IPS-11a (cell line): ENCODE data around the gene CLSTN3.
"Not testable (repeated sequence)": the region's sequence is repeated elsewhere in the genome, so short reads cannot be mapped to it uniquely, and the experiment has no call there.

Experiments used
- H3K4me3 ChIP-seq: one replicate; pipeline ENCODE4 v1.5.1; 2013; ENCODE audit warnings: low read depth, low read length, control low read depth

The CLSTN3 gene

DNA sequence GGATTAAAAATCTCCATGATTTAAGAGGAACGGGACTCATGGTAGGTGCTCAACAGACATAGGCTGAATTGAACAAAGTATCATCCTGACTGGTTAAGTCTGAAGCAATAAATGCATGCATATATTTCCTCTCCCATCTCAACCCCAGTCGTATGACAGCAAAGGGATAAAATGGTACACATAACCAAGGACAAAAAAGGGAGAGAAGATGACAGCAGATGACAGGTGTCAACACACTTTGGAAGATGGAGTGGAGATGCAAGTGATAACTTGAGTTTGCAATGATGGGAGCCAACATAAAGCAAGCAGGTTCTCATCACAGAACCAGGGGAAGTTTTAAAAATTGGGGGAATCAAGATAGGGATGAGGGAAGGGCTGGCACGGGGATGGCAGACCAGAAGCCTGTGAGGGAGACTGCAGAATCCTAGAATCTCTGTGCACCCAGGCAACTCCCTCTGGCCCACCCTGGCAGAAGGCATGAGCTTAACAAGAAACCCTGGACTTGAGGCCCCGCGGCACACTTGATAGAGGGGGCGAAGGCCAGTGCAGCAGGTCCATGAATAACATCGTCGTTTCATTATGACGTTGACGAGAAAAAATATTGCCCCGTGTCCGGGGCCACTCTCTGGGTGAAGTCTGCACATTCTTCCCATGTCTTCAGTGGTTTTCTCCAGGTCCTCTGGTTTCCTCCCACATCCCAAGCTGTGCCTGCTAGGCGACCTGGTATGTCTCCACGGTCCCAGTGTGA lies 26.2 kb upstream of the CLSTN3 start:
- no peak overlapping the region for H3K4me3 ChIP-seq

DNA sequence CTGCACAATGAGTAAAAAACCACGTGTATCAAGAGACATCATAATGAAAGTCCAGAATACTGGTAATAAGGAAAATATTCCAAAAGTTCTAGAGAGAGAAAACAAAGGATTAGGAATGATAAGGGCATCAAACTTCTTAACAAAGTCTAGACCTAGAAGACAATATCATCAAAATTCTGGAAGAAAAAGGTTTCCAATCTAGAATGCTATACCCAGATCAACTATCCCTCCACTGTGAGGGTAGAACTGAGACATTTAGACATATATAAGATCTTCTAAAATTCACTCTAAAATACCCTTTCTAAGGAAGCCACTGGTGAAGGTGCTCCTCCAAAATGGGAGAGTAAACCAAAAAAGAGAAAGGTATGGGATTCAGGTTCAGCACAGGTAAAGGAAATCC lies 24.1 kb upstream of the CLSTN3 start:
- no peak overlapping the region for H3K4me3 ChIP-seq

DNA sequence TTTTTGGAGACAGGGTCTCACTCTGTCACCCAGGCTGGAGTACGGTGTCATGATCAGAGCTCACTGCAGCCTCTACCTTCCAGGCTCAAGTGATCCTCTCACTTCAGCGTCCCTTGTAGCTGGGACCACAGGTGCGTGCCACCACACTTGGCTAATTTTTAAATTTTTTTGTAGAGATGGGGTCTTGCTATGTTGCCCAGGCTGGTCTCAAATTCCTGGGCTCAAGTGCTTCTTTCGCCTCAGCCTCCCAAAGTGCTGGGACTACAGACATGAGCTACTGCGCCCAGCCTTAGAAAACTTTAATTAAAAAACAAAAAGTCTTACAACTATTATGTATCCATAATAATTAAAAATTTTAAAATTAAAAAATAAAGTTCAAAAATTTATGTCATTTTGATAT lies 23.0 kb upstream of the CLSTN3 start:
- not testable (repeated sequence) for H3K4me3 ChIP-seq

DNA sequence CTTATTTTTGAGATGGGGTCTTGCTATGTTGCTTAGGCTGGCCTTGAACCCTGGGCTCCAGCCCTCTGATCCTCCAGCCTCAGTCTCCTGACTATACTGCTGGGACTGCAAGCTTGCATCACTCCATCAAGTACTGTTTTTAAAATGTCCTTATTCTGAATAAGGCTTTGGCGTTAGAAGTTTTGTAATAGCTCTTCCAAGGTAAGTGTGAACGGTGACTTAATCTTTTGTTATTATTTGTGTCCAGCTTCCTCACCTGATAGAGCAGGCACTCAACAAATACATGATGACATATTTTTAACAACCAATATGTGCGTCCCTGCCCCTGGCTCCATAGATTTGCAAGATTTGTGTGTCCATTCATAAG lies 22.6 kb upstream of the CLSTN3 start:
- peak overlapping the region; percentile 39 for H3K4me3 ChIP-seq

DNA sequence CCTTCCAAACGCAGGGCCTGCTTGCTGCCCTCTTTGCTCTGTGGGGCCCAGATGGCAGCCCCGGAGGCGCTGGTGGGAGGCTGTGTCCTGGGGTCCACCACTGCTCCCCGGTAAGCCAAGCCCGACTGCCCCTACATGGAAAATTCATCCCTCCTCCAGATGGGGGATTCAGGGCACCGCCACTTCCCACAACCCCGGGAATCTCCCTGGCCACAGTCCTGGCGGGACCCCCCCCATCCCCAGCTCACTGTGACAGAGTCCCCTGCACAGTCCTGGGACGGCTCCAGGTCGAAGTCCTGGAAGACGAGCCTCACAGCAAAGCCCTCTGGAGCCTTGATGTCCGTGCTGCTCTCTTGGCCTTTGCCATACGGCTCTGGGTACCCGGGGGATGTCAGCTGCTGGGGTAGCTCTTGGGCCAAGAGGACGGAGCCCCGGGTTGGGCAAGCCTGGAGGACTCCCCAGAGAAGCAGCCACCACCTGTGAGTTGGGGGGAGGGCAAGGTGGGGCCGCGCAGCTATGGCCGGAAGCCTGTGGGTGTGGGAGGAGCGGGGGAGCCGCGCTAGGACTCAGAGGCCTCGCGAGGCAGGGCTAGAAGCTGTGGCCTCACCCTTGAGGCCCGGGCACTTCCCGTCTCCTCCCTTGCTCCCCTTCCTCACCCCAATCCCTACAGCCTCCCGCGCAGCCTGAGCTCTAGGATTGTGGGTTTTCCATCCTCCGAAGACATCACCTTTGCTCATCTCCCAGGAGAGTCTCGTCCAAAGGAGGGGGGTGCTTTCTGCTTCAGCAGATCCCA lies 22.0 kb upstream of the CLSTN3 start:
- H3K4me3 ChIP-seq: peak overlapping the region; percentile 39

DNA sequence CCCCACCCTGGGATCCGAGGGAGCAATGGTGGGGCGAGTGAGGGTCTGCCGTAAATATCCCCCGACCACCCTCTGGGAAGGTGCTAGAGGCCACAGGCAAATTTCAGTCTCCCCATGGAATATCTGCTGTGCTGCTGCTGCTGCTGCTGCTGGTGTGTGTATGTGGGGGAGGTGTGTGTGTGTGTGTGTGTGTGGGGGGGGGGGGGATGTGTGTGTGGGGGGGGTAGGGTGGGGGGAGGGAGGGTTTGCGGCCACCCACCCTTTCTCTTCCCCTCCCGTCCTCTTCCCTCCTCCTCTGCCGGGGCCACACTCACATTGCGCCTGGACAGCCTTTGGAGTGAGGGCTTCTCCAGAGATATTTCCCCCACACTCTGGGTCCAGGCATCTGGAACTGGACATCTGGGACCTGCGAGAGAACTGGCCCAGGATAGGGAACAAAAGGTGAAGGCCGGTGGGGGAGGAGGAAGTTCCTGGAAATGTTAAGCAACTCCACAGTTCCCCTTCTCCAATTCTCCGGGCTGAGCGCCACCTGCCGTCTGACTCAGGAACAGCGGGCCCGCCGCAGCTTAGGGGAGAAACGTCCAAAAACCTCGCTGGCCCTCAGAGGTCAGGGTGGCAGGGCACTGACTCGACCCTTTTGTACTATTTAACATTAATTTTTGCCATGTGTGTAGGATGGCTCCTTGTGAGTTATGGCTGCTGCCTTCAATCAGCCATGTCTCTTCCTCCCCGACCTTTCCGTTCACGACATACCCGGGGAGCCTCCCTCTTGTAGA lies 21.2 kb upstream of the CLSTN3 start, which contains the start of gene C1RL:
Gene C1RL (minus strand): TSS at position 419 of the 776 bp plus-strand sequence. CDS start 34 bp downstream, at position 385.
- peak within 1 kb of the TSS; percentile 39 for H3K4me3 ChIP-seq

DNA sequence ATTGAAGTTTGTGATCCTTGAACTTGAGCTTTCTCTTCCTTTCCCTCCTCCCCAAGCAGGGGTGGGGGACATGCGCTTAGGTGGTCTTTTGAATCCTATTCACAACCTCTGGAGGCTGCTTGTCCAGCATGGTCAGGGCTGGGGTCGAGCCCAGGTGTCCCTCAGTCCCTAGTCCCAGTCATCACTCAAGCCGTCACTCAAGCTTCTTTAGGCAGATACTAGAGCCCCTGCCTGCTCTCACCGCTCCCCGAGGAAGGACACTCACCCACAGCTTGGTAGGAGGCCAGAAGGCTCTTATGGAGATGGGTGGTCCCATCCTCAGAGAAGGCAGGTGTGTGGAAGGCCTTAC lies 20.6 kb upstream of the CLSTN3 start:
- H3K4me3 ChIP-seq: no peak overlapping the region

DNA sequence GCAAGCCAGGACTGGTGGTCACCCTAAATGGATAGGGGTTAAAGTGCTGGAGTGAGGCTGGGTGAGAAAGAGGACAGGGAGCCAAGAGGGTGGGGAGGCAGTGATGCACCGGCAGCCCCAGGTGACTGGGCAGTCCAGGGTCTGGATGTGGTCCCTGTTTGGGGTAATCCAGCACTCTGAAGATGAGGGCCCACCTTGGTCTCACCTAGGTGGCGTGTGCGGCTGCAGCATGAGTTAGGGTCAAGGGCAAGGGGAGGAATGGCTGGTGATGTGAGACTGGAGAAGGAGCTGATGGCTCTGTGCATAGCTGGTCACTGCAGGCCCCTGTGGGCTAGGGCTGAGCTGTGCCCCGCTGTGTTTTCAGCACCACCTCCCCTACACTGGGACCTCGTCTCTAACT lies 19.5 kb upstream of the CLSTN3 start:
- no peak overlapping the region for H3K4me3 ChIP-seq

DNA sequence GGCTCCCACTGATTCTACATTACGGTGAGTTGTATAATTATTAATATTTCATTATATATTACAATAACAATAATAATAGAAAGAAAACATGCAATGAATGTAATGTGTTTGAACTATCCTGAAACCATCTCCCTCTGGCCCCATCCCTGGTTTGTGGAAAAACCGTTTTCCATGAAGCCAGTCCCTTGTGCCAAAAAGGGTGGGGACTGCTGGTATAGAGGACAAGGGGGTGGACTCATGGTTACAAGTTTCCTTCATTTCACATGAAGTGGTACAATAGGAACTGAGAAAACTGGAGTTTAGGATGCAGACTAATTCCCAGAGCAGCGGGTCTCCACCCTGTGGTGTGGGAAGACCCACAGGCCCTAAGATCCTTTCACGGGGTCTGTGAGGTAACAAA lies 18.1 kb upstream of the CLSTN3 start:
- no peak overlapping the region for H3K4me3 ChIP-seq

DNA sequence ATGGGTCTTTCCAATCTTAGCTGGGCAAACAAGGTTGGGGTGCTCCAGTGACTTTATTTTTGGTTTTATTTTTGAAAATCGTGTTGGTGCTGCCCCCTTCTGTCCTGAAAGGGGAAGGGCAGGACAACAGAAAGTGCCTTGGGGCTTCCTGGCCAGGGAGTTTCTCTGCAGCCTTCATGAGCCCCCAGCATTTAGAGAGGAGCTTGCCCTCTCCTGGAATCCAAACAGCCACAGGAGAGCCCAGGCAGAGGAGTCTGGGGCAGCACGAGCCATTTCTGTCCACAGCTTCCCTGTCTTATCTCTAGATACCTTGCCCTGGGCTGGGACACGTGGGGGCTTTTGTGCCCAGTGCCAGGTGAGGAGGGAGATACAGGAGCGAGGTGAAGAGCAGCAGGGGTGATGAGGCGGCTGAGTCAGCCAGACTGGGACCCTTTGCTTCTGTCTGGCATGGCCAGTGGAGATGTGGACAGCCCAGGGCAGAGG lies 16.7 kb upstream of the CLSTN3 start:
- no peak overlapping the region for H3K4me3 ChIP-seq

DNA sequence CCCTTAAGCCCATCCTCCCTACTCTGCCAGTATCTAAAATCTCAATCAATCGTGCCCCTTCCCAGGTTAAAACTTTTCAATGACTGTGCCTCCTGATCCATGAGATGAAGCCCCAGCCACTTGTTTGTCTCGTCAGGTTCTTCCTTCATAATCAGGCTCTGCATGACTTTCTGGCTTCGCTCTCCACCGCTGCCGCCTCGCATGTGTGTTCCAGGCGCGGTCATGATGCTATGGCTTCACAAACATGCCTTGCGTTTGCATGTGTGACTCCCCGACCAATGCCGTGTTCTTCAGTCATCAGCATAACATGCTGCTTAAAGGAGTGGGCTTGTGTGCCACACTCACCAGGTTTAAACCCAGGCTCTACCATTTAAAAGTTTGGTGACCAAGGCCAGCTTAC lies 16.2 kb upstream of the CLSTN3 start:
- H3K4me3 ChIP-seq: no peak overlapping the region

DNA sequence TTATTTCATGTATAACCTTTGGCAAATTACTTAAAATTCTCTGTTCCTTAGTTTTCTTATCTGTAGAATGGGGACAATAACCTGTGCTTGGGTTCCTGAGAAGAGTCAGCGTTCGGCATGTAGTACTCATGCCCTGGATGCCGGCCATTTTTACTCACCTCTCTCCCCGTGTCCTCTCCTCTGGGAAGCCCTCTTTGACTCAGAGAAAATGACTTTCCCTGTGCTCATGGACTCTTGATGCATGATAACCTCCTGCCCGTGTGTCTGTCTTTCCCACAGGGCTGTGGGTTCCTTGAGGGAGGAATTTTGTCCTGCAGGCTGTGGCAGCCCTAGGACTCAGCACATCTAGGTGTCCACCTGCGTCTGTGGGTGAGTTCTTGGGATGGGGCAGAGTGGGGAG lies 15.3 kb upstream of the CLSTN3 start:
- H3K4me3 ChIP-seq: no peak overlapping the region

DNA sequence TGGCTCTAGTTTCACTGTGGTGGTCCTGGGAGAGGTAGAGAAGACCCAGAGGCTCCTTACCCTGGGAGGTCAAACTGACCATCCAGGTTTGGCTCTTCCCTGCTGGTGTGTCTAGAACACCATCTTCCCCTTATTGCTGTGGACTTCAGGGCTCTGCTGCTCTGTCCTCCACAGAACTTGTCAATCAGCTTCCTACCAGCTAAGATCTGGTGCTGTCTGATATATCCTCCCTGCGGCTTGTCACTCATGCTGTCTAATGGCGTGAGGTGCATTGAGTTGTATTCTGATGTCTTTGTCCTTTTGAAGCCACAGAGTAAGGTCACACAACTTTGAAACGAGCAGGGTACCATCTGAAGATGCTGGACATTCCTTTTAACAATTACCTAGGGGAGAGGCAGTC lies 14.0 kb upstream of the CLSTN3 start:
- no peak overlapping the region for H3K4me3 ChIP-seq

DNA sequence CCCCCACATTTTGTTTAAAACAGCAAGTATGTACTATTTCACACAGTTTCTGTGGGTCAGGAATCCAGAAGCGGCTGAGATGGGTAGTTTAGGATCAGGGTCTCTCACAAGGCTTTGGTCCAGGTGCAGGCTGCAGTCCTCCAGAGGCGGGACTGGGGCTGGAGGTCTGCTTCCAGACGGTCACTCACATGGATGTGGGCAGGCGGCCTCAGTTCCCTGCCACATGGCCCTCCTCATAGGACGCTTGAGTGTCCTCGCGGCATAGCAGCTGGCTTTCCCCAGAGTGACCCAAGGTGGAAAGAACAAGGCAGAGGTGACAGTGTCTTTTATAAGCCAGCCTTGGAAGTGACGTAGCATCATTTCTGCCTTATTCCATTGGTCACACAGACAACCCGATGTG lies 13.3 kb upstream of the CLSTN3 start:
- H3K4me3 ChIP-seq: no peak overlapping the region

DNA sequence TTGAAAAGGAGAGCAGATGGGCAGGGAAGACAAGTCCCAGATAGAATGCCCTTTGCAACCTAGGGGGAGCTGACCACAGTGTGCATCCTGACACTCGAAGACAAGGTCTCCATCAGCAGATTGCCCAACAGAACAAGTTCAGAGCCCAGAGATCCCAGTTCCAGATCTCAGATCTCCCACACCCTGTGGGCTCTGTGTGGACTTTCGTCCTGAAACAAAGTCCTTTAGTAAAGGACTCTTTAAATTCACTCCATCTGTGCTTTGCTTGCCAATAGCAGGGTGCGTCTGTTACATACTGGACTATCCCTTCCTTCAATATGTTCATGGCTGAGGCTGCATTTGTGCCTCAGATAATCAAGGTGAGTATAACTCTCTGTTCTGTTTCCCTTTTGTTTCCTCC lies 12.5 kb upstream of the CLSTN3 start:
- H3K4me3 ChIP-seq: no peak overlapping the region

DNA sequence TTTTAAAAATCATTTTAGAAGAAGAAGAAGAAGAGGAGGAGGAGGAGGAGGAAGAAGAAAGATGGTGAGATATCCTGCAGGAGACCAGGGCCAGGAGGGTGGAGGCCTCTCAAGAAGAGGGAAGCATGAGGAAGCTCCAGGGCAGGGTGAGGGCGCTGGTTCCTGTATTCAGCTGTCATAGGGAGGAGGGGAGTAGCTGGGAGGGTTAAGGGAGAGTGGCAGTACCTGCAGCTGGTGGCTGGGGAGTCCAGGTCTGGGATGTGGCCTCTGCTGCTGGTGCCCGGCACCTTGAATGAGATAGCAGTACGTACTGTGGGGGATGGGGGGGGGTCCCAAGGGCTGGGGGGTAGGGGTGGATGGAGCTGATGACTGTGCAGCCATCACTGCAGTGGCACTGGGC lies 11.3 kb upstream of the CLSTN3 start:
- H3K4me3 ChIP-seq: no peak overlapping the region

DNA sequence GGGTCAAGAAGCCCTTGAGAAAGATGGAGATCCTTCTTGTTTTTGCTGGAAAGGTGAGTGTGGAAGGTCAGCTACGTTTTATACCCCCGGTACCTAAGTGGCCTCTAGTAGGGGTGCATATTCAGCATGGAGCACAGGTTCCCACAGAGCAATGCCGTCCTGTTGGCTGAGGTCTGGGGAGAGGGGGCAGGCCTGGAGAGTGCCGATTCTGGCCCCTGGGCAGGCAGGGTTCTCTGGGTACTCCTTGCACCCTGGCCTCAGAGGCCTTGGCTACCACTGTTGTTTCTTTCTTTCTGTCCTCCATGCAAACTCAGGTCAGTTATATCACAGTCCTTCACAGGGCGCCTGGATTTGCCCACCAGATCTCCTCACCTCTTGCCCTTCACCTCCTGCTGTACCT lies 10.0 kb upstream of the CLSTN3 start:
- no peak overlapping the region for H3K4me3 ChIP-seq

DNA sequence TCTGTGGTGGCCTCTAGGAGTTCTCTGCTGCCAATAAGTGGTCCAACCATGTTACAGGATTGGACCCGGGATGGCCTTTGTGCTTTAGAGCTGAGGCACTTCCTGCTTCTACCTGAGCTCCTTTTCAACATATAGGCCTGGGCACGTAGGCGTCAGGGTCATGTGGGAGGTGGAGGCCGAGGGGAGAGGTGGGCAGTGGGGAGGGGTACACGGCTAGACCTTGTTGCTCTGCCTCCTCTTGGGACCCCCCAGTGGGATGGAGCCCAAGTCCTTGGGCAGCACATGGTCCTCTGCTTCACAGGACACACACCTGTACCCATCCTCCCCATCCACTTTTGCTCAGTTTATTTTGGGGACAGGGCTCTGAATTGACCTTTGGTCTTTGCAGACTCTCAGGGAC lies 8.8 kb upstream of the CLSTN3 start:
- H3K4me3 ChIP-seq: no peak overlapping the region

DNA sequence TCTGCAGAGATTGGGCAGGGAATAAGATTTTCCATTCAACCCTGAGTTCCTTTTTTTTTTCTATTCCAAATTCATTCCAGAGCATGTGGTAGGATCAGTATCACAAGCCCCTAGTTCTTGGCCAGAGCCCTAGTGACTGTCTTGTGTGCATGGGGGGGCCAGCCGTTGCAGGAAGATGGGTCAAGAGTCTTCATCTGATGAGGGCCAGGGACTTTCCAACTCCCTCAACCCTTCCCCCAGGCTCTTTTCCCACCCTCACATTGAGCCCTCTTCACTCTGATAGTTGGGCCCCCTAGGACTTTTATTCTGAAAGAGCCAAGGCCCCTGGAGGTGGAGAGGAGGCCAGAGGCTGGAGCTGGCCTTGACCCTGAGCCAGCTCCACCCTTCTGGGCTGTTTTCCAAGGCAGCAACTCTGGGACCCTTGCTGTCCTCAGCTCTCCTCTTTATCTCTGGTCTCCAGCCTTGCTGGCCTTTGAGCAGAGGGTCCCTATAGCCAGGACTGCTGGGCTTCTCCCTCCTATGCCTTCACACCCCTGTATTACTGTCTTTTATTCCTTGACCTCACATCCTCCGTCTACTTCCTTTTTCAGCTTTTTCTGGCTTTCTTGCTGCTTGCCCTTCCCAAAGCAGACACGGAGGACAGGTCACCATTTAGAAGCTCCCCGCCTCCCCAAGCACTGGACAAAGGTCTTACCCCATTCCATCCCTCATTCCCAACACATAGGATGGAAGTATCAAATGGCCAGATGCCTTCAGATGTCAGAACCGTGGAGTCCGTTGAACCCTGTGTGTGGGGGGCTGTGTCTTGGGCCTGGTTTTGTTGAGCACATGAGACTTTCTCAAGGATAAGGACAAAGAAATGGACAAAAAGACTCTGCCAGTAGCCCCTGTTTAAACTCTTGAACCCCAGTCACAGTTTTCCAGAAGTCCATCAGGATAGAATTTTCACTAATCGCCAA lies 7.1 kb upstream of the CLSTN3 start:
- H3K4me3 ChIP-seq: no peak overlapping the region

DNA sequence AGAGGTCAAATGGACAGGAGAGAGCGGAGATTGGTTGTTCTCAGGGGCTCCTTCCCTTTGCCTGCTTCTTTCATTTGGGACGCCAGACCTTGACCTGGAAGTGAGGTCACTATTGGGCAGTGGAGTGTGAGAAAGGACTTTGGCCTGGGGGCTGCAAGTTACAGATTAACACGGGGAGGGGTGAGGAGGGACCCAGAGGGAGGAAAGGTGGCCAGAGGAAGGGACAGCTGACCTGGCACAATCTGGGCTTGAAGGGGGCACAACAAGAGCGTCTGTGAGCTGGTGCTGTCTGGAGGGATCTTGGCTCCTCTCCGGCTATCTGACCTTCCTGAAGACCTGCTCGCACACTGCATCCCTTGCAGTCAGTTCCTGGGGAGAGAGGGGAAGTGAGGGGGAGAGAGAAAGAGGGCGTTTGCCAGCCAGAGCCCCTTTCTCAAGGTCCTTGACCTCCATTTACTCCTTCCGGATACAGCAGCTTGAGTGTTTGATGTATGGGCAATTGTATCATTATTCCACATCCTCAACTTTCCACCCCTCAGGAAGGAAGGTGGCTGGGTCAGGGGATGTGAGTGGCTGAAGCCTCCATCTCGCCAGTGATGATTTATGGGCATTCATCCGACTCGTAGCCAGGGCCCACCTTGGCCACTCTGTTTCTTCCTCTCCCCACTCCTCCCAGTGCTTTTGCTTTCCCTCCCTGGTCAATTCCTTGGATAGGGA lies 6.2 kb upstream of the CLSTN3 start:
- no peak overlapping the region for H3K4me3 ChIP-seq
